GM21529 (cell line): ENCODE measurements around the gene MCCC1.
A peak's percentile ranks its signal among the peaks of the same experiment; 100 is the strongest.
"Not testable (repeated sequence)": the region's sequence is repeated elsewhere in the genome, so short reads cannot be mapped to it uniquely, and the experiment has no call there.

Source experiments
- ATAC-seq: cut with Tn5 transposase; IDR thresholded peaks from one replicate; pipeline ENCODE4 v1.9.1; 2021; ENCODE audit not compliant: unreplicated experiment

MCCC1 gene

GRCh38 chr3:183099026-183099837, at the start of gene MCCC1:
MCCC1 (minus strand) TSS chr3:183099496; CDS start chr3:183099440, 56 bp downstream.
- peak; percentile 99 for ATAC-seq

GRCh38 chr3:183148056-183148455, 48.8 kb upstream of the MCCC1 start:
- no peak for ATAC-seq

GRCh38 chr3:183144363-183144762, 45.1 kb upstream of the MCCC1 start:
- no peak for ATAC-seq

GRCh38 chr3:183142199-183142598, 42.9 kb upstream of the MCCC1 start:
- no peak for ATAC-seq

GRCh38 chr3:183134844-183135243, 35.5 kb upstream of the MCCC1 start:
- ATAC-seq = no peak

GRCh38 chr3:183132409-183132808, 33.1 kb upstream of the MCCC1 start:
- ATAC-seq = no peak

DNA sequence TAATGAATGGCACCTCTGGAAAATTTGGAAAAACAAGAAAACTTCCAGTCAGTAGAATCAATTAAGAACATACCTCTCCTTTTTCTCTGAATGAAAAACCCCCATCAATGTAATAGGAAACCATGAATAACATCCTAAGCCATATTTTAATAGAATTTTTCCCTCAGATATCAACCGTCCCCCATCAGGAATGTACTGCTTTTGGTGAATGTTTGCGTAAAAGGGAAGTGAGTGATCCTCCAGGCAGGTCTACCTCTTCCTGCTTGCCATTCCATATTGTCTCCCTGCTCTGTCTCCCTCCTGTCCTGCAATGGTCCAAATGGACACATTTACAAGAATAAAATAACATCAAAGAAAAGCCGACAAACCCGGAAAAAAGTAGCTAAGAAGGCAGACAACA, 32.4 kb upstream of the MCCC1 start:
- ATAC-seq = no peak

- no peak for ATAC-seq
These were observed 32.0 kb upstream of the MCCC1 start for GRCh38 chr3:183131186-183131725.

GRCh38 chr3:183129243-183129642, 29.9 kb upstream of the MCCC1 start:
- ATAC-seq = no peak

GRCh38 chr3:183128709-183129108, 29.4 kb upstream of the MCCC1 start:
- ATAC-seq = no peak

- no peak for ATAC-seq
These were observed 24.6 kb upstream of the MCCC1 start for GRCh38 chr3:183123891-183124290.

- peak; percentile 45 for ATAC-seq
These were observed 23.1 kb upstream of the MCCC1 start for GRCh38 chr3:183122257-183122932.

- ATAC-seq = no peak
These were observed 21.4 kb upstream of the MCCC1 start for GRCh38 chr3:183120538-183121215.

DNA sequence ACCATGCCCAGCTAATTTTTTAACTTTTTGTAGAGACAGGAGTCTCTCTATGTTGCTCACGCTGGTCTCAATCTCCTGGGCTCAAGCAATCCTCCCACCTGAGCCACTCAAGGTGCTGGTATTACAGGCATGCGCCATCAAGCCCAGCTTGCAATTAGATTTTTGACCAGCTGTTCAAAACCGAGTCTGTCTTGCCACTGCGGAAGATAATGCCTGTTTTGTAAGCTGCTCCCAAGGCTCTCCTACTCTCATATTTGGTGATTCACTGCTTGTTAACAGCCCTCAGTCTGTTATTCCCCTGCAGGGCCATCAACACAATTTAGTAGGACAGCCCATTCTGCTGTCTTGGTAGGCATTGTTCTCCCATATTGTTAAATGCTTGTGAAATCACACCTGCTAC, 17.8 kb upstream of the MCCC1 start:
- no peak for ATAC-seq

- ATAC-seq = peak; percentile 89
These were observed 16.8 kb upstream of the MCCC1 start for GRCh38 chr3:183116025-183116614.

DNA sequence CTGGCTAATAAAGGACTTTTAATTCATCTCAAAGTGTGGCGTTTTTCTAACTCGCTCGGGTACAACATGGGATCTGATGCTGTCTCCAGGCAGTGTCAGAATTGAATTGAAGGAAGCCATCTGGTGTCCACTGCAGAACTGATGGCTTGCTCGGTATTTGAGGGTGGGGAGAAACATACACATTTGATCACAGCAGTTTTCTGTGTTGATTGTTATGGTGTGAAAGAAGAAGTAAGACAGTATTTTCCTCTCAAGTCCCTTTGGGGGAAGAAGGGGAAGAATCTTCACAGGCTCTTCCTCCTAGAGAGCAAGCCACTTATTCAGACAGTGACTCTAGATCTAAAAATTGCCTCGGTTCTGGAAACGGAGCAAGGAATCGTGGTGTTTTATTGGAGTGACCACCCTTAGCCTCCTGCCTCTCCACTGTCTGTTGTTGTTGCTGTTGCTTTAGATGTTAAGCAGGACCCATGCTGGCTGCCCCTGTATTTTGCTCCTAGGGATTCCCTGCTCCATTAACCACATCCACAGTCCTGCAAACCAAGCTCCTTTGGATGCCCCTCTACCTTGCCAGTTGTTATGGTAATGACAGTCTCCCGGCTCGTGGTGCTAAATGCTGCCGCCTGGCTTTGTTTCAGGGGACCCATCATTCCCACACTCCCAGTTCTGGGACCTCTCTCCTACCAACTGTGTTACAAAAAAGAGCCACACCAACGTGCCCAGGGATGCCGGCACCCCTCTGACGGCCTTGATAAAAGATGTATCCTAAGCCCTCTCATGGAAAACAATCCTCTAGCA, 15.3 kb upstream of the MCCC1 start:
- ATAC-seq = no peak

DNA sequence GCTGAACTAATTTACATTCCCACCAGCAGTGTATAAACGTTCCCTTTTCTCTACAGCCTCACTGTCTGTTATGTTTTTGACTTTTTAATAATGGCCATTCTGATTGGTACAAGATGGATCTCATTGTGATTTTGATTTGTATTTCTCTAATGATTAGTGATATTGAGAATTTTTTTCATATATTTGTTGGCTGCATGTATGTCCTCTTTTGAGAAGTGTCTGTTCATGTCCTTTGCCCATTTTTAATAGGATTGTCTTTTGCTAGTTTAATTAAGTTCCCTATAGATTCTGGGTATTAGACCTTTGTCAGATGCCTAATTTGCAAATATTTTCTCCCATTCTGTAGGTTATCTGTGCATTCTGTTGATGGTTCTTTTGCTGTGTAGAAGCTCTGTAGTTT, 10.6 kb upstream of the MCCC1 start:
- not testable (repeated sequence) for ATAC-seq

GRCh38 chr3:183108470-183108869, 9.2 kb upstream of the MCCC1 start:
- no peak for ATAC-seq

- no peak for ATAC-seq
These were observed 8.7 kb upstream of the MCCC1 start for GRCh38 chr3:183108001-183108449.

DNA sequence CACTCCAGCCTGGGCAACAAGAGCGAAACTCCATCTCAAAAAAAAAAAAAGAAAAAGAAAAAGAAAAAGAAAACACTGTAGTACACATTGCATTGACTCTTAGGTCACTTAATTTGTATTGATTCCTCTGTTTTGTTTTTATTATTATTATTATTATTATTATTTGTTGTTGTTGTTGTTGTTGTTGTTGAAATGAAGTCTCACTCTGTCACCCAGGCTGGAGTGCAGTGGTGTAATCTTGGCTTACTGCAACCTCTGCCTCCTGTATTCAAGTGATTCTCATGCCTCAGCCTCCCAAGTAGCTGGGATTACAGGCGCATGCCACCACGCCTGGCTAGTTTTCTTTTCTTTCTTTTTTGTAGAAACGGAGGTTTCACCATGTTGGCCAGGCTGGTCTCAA, 8.1 kb upstream of the MCCC1 start:
- ATAC-seq = not testable (repeated sequence)
